HG03378 (cell line): Measurements from ENCODE around the gene CARM1.
"Not testable (repeated sequence)": the region's sequence is repeated elsewhere in the genome, so short reads cannot be mapped to it uniquely, and the experiment has no call there.

Experiments used
- ATAC-seq: cut with Tn5 transposase; IDR thresholded peaks from one replicate; pipeline ENCODE4 v1.9.1; 2021; ENCODE audit warnings: mild to moderate bottlenecking, moderate library complexity; ENCODE audit not compliant: unreplicated experiment

CARM1 gene

DNA sequence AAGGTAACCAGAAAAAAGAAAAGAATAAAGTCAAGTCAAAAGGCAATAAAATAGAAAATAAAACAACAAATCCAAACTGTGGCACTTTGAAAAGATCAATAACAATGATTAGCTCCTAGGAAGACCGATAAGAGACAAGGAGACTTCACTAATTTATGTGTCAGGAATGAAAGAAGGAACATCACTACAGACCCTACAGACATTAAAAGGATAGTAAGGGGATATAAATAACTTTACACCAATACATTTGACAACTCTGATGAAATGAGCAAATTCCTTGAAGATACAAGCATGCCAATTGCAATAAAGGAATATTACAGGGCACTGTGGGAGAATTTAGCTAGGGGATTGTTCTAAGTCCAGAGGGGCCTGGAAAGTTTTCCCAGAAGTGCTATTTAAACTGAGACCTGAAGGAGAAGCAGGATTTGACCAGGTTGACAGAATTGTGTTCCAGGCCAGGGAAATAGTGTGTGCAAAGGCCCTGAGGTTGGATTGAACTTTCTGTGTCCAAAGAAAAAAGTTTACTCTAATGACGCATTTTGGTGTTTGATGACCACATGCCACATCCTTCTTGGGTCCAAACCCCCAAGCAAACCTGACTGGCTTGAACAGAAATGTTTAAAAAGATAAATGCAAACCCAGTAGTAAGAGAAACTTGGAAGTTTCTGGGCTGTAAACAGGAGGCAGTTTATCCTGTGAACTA lies 24.7 kb upstream of the CARM1 start:
- ATAC-seq, result no peak

DNA sequence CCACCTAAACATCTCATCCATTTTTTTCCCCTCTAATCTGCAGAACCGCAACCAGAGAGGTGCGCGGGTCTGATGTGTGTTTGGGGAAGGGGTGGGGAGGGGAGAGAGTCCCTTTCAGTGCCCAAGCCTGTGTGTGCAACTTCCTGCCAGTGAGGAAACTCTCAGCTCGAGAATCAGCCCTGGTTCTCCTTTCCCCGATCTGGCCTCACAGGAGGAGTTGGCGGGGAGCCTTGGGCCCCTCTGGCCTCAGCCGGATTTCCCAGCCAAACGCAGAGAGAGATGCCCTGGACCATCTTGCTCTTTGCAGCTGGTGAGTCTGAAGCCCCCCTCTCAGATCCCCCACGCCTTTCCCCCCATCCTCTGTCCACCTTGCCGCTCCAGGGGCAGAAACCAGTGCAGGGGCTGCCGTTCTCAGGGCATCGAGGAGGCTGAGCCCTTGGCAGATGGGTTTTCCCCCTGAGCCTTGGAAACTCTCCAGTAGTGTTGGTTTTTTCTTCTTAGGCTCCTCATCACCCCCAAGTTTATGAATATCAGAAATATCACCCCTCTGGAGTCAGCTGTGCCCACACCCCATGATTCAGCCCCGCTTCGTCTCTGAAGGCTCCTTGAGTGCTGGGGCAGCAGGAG lies 23.0 kb upstream of the CARM1 start, which contains the start of gene C19orf38:
Gene C19orf38 (plus strand): TSS at position 186 of the 627 bp plus-strand sequence. CDS start 94 bp downstream, at position 280.
- no peak for ATAC-seq

DNA sequence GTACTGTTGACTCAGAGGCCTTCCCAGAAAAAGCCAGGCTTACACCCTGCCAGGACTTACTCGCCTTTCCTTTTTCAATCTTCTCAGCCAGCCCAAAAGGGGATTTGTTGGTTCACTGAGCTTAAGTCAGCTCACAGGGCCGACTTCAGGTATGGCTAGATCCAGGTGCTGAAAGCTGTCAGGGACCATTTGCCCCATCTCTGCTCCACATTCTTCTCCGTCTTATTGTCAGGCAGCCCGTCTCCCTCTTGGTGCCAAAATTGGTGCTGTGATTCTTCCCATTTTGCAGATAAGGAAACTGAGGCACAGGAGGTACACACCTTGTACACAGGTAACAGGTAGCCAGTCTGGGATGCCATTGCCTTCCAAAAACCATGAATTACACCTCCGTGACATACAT lies 20.7 kb upstream of the CARM1 start:
- ATAC-seq, result no peak

DNA sequence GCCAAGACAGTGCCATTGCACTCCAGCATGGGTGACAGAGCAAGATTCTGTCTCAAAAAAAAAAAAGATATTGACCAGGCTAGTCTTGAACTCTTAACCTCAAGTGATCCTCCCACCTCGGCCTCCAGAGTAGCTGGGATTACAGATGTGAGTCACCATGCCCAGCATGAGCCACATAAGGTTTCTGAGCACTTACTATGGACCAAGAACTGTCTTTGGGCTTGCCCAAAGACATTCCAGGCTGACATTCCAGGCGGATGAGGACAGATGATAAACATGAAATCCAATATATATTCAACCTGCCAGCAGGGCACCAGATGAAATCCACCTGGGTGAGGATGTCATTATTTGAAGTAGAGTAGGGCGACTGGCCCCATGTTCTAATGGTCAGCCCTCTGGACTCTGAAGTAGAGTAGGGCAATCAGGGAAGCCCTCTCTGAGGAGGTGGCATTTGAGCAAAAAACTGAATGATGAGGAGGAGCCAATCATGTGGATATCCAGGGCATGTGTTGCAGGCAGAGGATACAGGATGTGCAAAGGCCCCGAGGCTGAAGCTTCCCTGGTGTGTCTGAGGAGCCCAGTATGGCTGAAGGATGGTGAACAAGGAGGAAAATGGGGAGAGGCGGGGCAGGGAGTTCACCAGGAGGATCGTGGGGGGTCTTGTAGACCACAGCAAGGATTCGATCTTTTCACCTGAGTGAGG lies 19.1 kb upstream of the CARM1 start:
- ATAC-seq, result no peak

DNA sequence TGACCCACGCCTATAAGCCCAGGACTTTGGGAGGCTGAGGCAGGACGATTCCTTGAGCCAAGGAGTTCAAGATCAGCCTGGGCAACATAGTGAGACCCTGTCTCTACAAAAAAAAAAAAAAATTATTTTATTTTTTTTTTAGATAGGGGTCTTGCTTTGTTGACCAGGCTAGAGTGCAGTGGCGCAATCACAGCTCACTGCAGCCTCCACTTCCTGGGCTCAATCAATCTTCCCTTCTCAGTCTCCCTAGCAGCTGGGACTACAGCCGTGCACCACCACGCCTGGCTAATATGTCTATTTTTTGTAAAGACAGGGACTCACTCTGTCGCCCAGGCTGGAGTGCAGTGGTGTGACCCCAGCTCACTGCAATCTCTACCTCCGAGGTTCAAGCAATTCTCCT lies 18.4 kb upstream of the CARM1 start:
- ATAC-seq, result no peak

DNA sequence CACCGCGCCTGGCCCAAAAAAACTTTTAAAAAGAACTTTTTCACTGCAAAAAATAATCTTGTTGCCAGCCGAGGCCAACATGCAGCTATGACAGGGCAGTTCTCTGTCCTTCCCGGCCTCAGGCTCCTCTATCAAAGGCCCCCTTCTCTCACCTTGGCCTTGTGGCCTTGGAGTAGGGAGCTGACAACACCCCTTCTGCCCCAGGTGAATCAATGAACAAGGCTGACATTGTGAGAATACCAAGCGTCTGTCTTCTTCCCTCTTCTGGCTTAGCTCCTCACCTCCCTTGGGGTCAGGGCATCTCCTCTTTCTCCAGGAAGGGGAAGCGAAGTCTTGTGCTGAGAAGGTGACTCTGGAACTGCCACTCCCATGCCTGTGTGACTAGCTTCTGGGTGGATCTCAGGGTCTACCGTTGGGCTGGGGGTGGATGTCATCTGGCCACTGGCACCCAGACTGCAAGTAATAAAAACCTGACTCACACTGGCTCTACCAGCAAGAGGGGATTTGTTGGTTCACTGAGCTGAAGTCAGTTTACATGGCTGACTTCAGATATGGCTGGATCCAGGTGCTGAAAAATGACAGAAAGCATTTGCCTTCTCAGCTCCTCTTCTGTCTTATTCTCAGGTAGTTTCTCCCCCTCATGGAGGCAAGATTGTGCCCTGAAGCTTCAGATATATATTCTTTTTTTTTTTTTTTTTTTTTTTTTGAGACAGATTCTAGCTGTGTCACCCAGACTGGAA lies 16.8 kb upstream of the CARM1 start:
- no peak for ATAC-seq

DNA sequence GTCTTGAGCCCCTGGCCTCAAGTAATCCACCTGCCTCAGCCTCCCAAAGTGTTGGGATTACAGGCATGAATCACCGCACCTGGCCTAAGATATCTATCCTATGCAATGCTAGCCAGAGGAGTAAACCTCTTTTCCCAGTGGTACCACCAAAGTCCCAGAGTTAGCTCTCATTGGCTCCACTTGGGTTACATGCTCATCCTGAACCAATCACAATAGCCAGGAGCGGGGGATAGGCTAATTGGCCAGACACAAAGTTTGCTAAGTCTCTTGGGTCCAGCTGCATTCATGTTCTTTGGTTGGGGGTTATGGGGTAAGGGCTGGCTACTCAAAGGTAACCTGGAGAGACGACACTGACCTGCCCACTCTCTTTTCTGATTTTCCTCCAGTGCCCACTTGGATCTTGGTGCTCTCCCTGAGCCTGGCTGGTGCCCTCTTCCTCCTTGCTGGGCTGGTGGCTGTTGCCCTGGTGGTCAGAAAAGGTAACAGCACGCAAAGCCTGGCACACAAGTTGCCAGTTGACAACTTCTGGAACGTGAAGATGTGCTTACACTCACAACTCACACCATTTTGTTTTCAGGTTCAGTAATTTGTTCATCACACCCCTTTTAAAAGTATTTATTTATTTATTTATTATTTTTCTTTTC lies 15.4 kb upstream of the CARM1 start:
- ATAC-seq, result no peak

DNA sequence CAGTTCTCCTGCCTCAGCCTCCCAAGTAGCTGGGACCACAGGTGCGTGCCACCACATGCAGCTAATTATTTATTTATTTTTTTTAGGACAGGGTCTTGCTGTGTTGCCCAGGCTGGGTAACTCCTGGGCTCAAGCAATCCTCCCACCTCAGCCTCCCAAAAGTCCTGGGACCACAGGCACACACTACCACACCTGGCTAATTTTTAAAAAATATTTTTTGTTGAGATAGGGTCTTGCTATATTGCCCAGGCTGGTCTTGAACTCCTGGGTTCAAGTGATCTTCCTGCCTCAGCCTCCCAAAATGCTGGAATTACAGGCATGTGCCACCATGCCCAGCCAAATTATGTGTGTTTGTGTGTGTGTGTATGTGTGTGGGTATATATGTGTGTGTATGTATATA lies 14.5 kb upstream of the CARM1 start:
- not testable (repeated sequence) for ATAC-seq

DNA sequence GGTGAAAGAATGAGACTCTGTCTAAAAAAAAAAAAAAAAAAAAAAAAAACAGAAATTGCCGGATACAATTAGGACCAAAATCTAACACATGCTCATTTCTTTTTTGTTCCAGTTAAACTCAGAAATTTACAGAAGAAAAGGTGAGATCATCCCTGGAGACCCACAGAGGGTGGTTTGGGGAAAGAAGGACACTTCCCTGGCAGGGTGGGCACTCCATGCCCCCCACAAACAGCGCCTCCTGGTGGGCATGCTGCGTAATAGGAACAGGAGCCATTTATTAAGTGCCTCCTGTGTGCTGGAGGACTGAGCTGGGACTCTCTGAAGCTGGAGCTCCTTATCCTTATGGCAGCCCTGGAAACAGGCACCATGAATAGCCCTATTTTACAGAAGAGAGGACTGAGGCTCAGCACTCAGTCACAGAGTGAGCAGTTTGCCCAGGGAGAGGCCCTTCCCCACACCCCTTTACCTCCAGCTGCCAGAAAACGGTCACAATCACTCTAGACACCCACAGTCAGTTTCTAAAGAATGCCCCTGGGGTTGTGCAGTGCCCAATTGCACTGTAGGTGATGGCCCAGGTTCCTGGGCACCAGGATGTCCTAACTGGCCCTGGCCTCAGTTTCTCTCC lies 13.0 kb upstream of the CARM1 start:
- ATAC-seq, result no peak

DNA sequence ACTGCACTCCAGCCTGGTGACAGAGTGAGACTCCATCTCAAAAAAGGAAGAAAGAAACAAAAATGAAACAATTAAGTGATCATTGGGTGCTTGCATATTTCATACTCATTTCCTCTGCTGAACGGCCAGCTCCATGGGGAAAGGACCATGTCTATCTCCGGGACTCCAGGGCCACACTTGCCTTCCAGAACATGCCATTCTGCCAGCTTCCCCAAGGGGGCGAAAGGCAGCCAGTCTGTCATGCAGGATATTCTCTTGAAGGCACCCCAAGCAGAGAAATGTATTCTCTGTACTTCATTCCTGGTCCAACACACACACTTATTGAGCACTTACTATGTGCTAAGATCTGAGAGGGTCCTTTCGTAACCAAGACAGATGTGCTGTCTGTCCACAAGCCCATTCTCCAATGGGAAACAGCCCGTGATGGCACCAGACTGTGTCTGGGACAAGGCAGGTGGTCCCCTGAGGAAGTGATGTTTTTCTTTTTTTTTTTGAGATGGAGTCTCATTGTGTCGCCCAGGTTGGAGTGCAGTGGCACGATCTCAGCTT lies 10.2 kb upstream of the CARM1 start:
- no peak for ATAC-seq

DNA sequence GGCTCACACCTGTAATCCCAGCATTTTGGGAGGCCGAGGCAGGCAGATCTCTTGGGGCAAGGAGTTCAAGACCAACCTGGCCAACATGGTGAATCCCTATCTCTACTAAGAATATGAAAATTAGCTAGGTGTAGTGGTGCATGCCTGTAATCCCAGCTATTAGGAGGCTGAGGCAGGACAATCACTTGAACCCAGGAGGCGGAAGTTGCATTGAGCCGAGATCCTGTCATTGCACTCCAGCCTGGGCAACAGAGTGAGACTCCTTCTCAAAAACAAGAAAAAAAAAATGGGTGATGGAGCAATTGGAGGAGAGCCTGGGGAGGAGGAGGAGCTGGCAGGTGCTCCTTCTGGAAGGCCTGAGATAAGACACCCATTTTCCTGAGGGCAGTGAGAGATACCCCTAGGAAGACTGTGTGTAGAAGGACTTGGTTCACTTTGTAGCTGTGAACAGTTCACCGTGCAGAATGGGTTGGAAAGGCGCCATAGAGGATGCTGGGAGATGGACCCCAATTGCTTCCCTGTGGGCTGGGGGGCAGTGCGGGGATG lies 8.7 kb upstream of the CARM1 start:
- no peak for ATAC-seq

DNA sequence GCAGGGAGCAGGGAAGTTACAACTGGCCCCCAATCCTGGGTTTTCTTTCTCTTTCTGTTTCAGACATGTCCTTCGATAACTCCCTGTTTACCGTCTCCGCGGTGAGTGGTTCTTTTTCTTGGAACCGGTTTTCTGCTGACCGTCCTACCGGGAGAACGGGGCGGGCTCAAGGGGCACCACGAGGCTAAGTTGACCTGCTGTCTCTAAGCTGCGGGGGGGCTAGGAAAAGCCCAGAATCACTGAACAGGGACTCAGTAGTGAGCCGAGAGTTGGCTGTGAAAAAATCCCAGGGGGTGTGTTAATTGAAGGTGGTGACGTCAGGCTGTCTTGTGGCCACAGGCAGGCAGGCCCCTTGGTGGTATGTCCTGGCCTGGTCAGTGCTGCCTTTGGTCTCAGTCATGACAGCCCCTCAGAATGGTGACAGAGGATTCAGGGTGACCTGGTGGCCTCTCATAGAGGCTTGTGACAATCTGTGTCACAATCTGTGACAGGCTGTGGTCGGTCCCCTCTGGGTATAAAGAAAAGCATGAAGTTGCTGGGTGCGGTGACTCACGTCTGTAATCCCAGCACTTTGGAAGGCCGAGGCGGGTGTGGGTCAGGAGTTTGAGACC lies 8.1 kb upstream of the CARM1 start:
- ATAC-seq, result no peak

DNA sequence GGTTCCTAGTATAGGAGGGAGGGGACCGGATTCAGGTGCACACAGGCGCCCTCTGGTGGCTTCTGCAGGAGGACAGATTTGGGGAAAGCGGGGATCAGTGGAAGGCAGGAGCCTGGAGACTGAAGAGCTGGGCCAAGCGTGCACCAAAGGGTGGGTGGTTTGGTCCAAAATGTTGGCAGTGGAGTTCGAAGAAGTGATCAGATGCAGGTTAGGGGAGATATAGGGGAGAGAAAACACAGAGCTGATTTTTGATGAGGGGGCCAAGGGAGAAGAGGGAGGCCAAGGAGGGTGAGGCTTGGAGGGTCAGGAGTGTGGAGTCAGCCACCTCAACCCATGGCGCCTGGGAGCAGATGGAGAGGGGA lies 6.8 kb upstream of the CARM1 start:
- no peak for ATAC-seq

DNA sequence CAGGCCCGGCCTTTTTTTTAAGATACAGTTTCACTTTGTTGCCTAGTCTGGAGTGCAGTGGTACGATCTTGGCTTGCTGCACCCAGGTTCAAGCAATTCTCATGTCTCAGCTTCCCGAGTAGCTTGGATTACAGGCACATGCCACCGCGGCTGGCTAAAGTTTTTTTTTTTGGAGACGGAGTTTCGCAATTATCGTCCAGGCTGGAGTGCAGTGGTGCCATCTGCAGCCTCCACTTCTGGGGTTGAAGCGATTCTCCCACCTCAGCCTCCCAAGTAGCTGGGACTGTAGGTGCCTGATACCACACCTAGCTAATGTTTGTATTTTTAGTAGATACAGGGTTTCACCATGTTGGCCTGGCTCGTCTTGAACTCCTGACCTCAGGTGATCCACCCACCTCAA lies 4.9 kb upstream of the CARM1 start:
- no peak for ATAC-seq

DNA sequence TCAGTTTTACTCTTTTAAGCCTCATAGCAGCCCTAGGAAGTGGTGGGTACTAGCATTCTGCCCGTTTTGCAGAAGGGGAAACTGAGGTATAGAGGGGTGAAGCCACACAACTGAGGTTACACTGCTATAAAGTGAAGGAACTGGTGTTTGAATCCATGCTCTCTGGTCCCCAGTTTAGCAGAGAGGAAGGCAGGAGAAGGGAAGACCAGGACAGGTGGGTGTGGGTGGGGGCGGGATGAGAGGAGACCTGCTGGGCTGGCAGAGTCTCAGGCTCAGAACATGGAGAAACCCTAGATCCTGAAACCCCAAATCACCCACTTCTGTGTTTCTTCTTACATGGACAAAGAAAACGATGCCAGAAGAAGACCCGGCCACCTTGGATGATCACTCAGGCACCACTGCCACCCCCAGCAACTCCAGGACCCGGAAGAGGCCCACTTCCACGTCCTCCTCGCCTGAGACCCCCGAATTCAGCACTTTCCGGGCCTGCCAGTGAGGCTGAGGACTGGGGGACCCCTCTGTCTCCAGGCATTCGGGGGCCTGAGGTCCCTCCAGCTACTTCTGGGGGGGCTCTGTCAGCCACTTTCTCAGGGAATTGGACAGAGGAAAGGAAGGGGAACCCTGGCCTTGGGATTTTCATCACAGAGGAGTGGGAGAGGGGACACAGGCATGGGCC lies 2.3 kb upstream of the CARM1 start:
- ATAC-seq, result no peak

DNA sequence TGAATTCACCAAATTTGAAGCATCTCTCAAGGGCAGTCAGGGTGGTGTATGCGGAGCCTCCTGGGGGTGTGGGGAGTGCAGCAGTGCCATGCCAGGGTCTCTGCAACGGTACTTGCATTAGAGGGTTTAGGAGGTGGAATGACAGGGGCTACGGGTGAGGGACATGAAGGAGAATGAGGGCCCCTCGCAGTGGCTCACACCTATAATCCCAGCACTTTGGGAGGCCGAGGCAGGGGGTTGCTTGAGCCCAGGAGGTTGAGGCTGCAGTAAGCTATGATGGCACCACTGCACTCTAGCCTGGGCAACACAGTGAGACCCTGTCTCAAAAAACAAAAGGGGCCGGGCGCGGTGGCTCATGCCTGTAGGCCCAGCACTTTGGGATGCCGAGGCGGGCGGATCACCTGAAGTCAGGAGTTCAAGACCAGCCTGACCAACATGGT lies 1.5 kb upstream of the CARM1 start:
- not testable (repeated sequence) for ATAC-seq

DNA sequence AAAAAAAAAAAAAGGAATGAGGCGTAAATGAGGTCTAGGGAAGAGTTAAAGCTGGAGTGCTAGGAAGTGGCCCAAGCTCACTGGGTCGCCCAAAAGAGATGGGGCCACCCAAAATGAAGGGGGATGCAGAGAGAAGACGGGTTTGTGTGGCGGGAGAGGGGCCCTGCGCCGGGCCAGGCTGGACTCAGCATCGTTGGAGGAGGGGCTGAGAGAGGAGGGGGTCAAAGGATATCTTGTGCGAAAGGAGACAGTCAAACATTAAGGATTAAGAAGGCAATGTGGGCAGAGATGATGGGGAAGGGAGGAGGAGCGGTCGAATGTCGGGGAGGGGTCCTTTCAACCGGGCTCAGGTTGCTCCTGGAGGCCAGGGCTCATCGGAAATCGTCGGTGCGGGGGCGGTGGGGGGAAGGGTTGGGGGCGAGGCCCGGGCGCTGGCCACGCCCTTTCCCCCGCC lies 825 bp upstream of the CARM1 start:
- ATAC-seq, result no peak

DNA sequence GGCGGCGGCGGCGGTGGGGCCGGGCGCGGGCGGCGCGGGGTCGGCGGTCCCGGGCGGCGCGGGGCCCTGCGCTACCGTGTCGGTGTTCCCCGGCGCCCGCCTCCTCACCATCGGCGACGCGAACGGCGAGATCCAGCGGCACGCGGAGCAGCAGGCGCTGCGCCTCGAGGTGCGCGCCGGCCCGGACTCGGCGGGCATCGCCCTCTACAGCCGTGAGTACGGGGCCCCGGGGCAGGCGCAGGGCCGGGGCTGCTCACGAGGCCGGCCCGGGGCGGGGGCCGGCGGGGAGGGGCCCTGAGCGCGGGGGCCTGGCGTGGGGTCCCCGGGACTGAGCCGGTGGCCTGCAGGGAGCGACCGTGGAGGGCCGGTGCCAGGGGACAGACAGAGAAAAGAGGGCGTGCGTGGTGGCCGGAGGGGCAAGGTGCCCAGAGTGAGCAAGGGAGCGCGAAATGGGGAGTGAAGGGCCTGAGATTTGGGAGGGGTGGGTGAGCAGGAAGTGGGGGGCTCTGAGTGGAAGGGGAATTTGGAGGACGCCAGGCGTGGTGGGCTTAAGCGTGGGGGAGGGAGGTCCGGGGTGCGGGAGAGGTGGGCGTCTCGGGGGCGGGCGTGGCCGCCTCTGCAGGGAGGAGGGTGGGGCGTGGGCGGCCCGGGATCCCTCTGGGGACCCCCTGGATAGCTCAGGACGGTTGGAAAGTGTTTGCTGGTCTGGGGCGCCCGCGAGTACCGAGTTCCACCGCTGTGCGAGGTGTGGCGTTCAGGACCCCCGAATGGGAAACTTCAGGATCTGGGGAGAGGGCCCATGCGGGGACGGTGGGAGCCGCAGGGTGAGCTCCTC lies 575 bp downstream of the CARM1 start:
- no peak for ATAC-seq
